ENCODE data around the gene LGR4.

DNA sequence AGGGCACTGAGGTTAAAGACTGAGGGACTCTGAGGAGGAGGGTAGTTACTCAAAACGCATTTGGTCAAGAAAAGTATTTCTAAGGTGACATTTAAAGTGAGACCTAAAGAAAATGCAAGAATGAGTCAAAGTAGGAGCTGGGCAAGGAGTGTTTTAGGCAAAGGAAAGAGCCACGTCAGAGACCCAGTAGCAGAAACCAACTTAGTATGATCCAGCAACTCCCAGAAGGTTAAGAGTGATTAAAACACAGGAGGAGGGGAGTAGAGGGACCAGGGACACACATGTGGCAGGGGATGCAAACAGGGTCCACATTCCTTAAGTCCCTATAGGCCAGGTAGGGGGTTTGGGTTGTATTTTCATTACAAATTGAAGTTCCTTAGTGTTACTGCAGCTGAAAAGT, 85.2 kb downstream of the LGR4 start:
- TF ChIP-seq BHLHE40 (IDR thresholded peaks at IDR 0.05; ENCODE audit: borderline replicate concordance), result no peak
- no peak for TF ChIP-seq SP1 (IDR thresholded peaks at IDR 0.05)
- TF ChIP-seq NFRKB (IDR thresholded peaks at IDR 0.05), result no peak
- TF ChIP-seq, protein P1, sequence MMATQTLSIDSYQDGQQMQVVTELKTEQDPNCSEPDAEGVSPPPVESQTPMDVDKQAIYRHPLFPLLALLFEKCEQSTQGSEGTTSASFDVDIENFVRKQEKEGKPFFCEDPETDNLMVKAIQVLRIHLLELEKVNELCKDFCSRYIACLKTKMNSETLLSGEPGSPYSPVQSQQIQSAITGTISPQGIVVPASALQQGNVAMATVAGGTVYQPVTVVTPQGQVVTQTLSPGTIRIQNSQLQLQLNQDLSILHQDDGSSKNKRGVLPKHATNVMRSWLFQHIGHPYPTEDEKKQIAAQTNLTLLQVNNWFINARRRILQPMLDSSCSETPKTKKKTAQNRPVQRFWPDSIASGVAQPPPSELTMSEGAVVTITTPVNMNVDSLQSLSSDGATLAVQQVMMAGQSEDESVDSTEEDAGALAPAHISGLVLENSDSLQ (IDR thresholded peaks at IDR 0.05), result no peak
- TF ChIP-seq FOXM1 (IDR thresholded peaks at IDR 0.05; ENCODE audit: borderline replicate concordance), result no peak
- TF ChIP-seq TARDBP (IDR thresholded peaks at IDR 0.05), result no peak
- TF ChIP-seq ELF4 (IDR thresholded peaks at IDR 0.05), result no peak
- no peak for TF ChIP-seq ARNT (IDR thresholded peaks at IDR 0.05)
- no peak for TF ChIP-seq CTBP1 (IDR thresholded peaks at IDR 0.05; ENCODE audit: borderline replicate concordance)
- TF ChIP-seq FOXK2 (IDR thresholded peaks at IDR 0.05), result no peak
- no peak for TF ChIP-seq SUZ12 (IDR thresholded peaks at IDR 0.05)
- TF ChIP-seq FOXA1 (IDR thresholded peaks at IDR 0.05), result no peak
- no peak for TF ChIP-seq ZNF384 (IDR thresholded peaks at IDR 0.05)

Measured in HEK293T (cell line).